ENCODE results near the gene GPR132. TPM values are rescaled to one million over a fixed set of nuclear protein-coding genes. Genes with fewer than 3 reads are reported as not detected.
A peak's percentile ranks its signal among the peaks of the same experiment; 100 is the strongest.

The GPR132 gene
- total and polyA plus RNA-seq, 12 donors, result 0.19 to 4.1 (median 0.82) TPM

DNA sequence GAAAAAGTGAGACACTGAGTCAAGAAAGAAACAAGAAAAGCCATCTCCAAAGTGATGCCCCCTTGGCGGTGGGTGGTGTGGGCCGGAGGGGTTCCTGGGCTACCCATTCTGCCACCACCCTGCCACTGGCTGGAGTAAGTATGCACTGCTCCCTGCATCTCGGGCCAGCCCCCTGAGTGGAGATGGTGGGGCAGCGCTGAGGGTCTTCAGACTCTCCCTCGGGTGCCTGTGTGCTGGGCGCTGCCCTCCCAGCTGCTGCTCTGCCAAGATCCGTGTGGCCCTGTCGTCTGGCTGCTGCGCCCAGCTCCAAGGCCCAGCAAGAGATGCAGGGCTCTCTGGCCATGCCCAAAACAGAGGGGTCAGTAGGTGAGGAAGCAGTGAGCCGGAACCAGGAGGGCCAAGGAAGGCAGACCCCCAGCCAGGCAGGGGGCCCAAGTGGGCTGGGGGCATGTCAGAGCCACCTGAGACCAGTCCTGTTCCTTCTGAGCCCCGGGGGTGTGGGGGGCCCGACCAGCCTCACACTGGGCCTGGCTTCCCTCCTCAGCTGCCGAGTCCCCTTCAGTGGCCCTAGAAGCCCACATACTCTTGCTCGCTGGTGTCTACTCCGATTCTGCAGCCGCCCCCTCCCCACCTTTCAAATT is 5.2 kb downstream of the GPR132 start:
- ATAC-seq (no peak), DNase-seq (no peak)
- Histone ChIP-seq H3K27ac (peak overlapping the region in 8 of 10 donors; percentile 78 to 96 (median 85)), H3K9me3 (no peaks in the 10 kb centered on the region), H3K4me3 (peak overlapping the region in 1 of 10 donors; percentile 52), H3K27me3 (peaks cover 0 to 15% (median 0%) of the 10 kb centered on the region in 7 donors), H3K36me3 (peaks cover 0 to 24% (median 0%) of the 10 kb centered on the region in 9 donors), H3K4me1 (peaks cover 16 to 61% (median 48%) of the 10 kb centered on the region in 9 donors)
- TF ChIP-seq, protein P1, sequence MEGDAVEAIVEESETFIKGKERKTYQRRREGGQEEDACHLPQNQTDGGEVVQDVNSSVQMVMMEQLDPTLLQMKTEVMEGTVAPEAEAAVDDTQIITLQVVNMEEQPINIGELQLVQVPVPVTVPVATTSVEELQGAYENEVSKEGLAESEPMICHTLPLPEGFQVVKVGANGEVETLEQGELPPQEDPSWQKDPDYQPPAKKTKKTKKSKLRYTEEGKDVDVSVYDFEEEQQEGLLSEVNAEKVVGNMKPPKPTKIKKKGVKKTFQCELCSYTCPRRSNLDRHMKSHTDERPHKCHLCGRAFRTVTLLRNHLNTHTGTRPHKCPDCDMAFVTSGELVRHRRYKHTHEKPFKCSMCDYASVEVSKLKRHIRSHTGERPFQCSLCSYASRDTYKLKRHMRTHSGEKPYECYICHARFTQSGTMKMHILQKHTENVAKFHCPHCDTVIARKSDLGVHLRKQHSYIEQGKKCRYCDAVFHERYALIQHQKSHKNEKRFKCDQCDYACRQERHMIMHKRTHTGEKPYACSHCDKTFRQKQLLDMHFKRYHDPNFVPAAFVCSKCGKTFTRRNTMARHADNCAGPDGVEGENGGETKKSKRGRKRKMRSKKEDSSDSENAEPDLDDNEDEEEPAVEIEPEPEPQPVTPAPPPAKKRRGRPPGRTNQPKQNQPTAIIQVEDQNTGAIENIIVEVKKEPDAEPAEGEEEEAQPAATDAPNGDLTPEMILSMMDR (IDR thresholded peaks at IDR 0.05), result no peak
- WGBS, 2 donors, result 84 to 86% methylated on average over 16 of the region's 16 CpGs
- intact Hi-C loops (cut with DNase I), result loop anchor here in 1 of 10 donors (2.0 kb wide), 1 partner anchor 27 kb away; no protein-coding TSS in a partner anchor

DNA sequence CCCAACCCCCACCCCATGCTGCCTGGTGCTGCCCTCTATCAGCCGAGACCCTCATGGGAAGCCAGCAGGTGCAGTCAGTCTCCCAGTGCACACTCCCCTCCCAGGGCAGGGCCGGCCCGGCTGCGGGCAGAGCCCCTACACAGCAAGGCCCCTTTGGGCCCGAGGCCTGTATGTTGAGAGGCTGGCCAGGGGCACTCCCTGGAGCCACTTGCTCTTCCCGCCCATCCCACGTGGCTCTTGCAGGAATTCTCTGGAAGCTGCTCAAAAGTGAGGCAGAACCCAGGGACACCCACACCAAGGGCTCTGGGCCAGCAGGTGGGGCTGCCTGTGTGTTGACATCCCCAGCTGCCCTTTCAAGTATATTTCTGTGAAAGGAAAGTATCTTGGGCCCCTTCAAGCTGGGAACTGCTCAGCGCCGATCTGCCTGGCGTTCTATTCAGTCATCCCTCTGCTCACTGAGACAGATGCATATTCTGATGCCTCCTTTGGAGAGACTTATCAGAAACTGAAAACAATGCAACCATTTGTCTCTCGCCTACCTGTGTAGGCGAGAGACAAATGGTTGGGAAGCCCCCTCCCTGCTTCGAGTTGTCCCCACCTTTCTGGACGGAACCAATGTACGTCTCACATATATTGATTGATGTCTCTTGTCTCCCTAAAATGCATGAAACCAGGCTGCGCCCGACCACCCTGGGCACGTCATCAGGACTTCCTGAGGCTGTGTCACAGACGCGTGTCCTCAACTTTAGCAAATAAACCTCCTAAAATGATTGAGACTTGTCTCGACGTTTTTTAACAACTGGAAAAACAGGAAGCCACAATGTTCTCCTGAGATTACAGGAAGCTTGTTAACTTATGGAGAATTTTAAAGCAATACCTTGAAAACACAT is 6.0 kb downstream of the GPR132 start:
- Histone ChIP-seq H3K27ac (peak overlapping the region in 8 of 10 donors; percentile 78 to 96 (median 85)), H3K4me3 (no peak overlapping the region), H3K27me3 (peaks cover 0 to 15% (median 0%) of the 10 kb centered on the region in 7 donors), H3K36me3 (peaks cover 0 to 25% (median 0%) of the 10 kb centered on the region in 9 donors), H3K4me1 (peaks cover 16 to 59% (median 48%) of the 10 kb centered on the region in 9 donors), H3K9me3 (no peaks in the 10 kb centered on the region)
- ATAC-seq, result peak in 6 of 8 donors; percentile 22 to 49 (median 29)
- DNase-seq, result peak in 1 of 2 donors; percentile 49
- TF ChIP-seq, protein P1 (IDR thresholded peaks at IDR 0.05), result peak in 4 of 9 donors; percentile 11 to 46 (median 24)
- WGBS, 2 donors, result 60 to 68% methylated on average over 22 of the region's 22 CpGs
- intact Hi-C loops (cut with DNase I), result loop anchor here in 1 of 10 donors (2.0 kb wide), 1 partner anchor 28 kb away; no protein-coding TSS in a partner anchor

DNA sequence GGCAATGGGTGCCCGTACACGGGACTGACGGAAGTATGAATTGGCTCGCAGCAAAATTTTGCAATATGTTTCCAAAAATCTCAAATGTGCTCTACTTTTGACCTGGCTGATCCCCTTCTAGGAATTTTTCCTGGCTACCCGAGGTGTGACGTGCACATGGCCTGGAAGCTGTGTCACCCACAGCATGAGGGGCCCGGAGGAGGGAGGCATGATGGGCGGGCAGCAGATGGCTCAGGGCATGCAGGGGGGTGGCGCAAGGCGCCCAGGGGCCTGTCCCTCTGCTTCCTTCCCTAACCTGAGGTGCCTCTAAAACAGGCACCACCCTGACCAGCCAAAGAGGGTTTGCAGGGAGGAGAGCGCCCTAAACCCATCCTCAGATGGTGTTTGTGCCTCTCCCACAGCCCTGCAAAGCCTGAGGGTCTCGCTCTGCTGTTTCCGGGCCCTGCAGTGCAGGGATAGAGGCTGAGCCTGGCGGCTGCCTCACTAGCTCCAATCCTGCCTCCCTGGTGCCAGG is 6.7 kb downstream of the GPR132 start:
- no peaks in the 10 kb centered on the region for H3K9me3 ChIP-seq
- TF ChIP-seq, protein P1 (IDR thresholded peaks at IDR 0.05), result no peak
- H3K27me3 ChIP-seq, result peaks cover 0 to 15% (median 0%) of the 10 kb centered on the region in 7 donors
- DNase-seq (no peak), ATAC-seq (peak in 1 of 8 donors; percentile 6)
- H3K4me3 ChIP-seq, result no peak overlapping the region
- peaks cover 16 to 52% (median 47%) of the 10 kb centered on the region in 9 donors for H3K4me1 ChIP-seq
- H3K36me3 ChIP-seq, result peaks cover 0 to 32% (median 0%) of the 10 kb centered on the region in 9 donors
- 89 to 95% methylated on average over 14 of the region's 14 CpGs for WGBS, 2 donors
- intact Hi-C loops (cut with DNase I), result loop anchor here in 1 of 10 donors (2.0 kb wide), 1 partner anchor 28 kb away; no protein-coding TSS in a partner anchor
- H3K27ac ChIP-seq, result peak overlapping the region in 5 of 10 donors; percentile 5 to 96 (median 31)

Data from heart right ventricle (tissue), 16 donors.